Activated gamma-delta T cell treated with anti-CD3 and anti-CD28 coated beads, Interleukin-2, amount 50 U/mL, for 16 hours (primary cell): ENCODE measurements around the gene NTN1.

Experiments
- DNase-seq: peaks from one replicate; pipeline ENCODE4 v3.0.0-alpha.2; 2020; ENCODE audit warnings: low read depth

NTN1 gene

DNA sequence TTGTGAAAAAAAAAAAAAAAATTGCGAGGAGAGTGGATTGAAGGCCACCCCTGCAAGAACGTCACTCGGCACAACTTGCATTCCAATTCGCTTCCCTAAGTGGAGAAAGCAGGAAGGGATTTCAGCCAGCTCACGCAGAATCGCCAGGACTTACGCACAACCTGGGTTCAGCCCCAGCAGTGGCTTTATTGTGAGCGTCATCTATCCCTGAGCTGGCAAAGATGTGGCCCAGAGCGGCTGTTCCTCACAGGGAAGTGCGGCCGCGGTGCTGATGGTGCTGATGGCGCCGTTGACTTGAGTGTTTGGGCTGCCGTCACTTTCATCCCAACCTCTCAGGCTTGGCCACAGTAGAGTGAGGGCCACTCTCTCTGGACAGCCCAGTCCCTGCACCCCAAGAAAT, 197.6 kb downstream of the NTN1 start:
- no peak for DNase-seq

DNA sequence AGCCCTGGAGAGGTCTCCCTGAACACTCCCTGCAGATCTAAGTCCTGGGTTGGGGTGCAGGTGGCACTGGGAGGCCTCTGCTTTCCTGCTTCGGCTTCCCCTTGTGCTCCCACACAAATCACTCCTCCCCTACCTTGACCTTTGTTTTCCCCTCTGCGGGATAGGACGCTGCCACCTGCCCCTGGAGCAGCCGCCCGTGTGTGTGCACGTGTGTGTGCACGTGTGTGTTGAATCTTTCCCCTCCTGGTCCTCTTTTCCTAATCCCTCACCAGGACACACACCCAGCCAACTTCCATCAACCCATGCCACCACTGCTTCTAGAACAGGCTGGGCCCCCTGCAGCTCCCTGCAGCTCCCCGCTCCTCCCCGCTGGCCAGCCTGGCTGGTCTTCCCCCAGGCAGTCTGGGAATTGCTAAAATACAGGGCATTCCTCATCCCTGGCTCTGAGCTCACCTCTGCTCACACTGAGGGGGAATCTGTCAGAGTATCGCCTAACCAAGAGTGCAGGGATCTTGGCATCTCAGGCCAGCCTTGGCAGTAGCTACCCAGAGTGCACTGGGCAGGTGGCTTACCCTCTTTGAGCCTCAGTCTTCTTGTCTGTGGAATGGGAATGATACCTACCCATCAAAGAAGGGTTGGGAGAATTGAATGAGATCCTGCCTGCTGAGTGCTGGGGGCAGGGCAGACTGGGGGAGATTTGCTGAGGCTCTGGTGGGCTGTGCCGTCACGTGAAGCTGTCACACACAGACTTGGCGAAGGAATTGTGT, 198.5 kb downstream of the NTN1 start:
- DNase-seq = no peak

DNA sequence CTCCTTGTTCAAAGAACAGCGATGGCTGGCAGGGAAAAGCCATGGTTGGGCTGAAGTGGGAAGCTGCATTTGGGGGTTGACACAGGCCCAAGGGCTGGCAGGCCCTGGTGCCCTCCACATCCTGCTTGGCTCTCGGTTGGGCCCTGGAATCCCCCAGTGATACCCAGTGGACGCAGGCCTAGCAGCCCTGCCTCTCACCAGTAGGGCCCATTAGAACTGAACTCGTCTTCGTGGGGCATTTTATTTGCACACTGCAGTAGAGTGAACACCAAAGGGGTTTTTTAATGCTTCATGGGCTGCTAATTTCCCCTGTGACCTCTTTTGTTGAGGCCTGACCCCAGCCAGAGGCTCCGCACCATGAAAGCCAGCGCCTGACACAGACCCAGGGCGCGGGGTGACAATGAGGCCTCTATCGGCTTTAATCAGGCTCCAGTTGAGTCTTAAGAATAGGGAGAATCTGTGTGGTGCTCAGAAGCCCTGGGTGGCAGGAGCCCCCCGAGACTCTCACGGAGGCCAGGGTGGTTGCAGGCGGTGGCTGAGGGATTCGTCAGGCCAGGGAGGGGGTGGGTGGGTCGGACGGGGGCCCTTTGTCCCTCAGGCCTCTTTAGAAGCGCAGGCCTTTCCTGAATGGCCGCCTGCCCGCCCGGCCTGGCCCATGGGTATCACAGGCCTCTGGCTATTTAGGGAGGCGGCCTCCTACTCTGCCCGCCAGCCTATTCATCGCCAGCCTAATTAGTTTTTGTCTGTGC, 199.3 kb downstream of the NTN1 start:
- DNase-seq = no peak

DNA sequence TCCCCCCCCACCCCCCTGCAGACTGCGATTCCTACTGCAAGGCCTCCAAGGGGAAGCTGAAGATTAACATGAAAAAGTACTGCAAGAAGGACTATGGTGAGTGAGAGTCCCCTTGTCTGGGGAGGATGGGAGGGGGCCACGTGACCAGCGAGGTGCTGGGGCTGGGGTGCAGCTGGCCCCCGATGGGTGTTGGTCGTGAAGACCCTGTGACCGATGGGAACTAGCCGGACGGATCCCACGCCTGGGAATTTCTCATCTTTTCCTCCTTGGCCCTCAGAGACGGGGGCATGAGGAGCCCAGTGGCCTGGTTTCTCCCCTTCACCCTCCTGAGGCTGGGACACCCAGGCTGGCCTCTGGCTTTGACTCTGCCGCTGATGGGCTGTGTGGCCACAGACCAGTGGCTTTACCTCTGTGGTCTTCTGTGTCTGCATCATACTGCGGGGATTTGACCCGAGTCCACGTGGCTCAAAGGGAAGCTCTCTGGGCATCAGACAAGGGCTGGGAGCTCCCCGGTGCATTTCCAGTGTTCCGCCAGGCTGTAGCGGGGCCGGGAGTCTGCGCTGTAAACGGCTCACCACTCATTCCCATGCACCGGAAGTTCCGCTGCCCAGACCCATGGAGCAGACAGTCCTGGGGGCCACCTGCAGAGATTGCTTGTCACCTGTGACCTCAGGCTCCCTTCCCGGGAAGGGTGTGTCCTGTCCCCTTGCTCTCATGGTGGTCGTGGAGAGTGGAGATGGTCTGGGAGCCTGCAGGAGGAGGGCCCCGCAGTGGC, 200.0 kb downstream of the NTN1 start:
- no peak for DNase-seq

DNA sequence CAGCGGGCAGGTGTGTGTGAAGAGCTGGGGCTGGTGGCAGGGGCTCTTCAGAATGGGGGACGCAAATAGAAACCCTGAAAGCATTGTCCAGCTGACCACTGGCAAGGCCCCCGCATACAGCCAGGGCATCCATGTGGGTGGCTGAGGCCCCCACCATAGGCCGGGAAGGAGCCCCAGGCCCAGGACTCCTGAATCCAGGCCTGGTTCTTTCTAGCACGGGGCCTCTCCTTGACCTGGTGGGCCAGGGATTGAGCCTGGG, 200.5 kb downstream of the NTN1 start:
- no peak for DNase-seq

DNA sequence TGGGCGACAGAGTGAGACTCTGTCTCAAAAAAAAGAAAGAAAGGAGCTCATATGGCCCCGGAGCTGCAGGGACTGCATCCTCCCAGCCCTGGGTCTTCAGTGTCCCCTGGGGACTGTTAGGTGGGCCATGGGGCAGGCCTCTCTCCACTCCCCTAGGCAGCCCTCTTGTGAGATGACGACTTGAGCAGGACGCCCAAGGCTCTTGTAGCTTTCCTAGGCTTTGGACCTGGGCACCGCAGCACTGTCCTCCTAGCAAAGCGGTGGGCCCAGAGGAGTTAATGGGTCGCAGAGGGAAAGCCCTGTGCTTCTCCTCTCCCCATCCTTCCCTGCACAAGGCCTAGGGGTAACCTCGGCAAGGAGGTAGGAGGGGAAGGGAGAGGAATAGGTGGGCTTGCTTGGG, 202.2 kb downstream of the NTN1 start:
- no peak for DNase-seq

DNA sequence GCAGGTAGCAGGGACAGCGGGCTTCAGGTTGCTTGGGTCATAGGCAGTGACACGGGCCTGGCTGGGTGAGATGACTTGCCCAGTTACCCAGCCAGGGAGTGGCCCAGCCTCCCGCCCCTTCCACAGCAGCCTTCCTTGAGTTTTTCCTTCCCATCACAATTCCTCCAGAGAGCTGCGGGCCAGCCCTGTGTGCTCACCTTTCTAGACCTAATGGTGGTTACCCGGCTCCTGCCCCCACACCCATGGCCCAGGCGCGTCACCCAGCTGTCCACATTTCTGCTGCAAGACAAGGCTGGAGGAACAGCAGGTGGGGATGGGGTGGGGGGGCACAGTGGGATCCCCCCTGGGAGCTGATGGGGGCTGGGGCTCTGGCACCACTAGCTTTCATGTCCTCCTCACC, 203.2 kb downstream of the NTN1 start:
- no peak for DNase-seq

DNA sequence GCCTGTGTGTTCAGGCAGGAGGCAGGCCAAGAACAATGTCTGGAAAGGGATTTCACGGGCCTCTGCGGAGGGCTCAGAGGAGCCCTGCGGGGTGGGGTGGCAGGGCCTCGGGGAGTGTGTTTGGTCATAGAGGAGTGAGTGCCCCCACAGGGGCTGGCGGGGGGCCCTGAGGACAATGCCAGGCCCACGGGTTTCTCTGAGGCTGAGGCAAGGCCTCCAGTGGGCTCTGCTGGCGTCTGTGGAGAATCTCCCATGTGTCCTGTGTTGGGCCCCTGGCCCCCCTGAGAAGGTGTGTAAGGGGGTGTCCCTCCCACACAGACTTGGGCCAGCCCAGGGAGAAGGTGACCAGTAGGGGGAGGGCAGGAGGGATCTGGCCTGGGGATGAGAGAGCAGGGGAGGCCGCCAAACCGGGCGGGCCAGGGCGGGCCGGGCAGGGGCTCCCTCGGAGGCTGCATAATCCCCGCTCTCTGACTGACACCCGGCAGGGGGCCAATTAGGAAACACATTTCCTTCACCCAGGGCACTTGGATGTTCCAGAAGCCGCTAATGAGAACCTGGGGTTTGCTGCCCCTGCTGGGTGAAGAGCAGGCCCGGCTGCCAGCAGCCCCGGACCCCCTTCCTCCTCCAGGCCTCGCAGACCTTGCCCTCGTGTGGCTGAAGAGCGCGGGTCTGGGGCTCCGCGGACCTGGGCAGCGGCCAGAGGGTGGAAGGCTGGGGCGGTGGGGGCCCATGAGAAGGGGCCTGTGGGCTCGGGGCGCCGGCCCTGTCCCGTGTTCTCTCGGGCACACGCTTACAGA, 204.2 kb downstream of the NTN1 start:
- no peak for DNase-seq

DNA sequence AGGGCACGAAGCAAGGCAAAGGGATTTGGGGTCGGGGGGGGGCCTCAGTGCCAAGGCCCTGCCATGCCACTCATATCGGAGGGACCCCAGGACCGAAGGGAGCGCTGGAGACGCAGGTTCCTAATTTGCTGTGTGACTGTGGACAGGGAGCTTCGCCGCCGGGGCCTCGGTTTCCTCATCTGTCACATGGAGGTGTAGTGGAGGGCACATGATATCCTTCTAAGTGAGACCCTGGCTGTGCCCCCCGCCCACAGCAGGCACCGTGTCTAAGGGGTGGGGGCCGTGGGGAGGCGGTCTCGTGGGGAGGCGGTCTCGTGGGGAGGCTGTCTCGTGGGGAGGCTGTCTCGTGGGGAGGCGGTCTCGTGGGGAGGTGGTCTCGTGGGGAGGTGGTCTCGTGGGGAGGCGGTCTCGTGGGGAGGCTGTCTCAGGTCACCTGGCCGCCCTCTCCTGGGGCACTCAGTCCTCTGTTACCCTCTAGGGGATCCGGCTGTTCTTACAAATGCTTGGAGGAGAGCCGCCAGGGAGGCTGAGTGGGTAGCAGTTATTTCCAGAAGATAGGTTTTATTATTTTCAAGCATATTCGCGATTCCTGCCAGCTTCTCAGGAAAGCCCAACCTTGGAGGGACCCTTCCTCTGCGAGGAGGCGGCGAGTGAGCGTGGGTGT, 205.0 kb downstream of the NTN1 start:
- DNase-seq = no peak

DNA sequence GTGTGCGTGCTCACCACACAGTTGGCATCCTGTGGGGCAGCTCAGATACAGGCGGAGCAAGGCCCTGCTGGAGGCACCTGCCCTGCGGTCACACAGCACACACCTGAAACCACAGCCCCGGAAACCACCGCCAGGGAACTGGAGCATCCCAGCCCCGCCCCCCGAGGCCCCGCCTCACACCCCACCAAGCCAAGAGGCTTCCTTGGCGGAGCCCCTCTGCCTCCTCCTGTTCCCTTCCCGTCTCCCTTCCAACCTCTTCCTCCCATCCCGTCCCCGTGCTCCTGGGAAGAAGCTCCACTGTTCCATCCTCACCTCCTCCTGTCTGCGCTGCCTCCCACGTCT, 205.5 kb downstream of the NTN1 start:
- no peak for DNase-seq

DNA sequence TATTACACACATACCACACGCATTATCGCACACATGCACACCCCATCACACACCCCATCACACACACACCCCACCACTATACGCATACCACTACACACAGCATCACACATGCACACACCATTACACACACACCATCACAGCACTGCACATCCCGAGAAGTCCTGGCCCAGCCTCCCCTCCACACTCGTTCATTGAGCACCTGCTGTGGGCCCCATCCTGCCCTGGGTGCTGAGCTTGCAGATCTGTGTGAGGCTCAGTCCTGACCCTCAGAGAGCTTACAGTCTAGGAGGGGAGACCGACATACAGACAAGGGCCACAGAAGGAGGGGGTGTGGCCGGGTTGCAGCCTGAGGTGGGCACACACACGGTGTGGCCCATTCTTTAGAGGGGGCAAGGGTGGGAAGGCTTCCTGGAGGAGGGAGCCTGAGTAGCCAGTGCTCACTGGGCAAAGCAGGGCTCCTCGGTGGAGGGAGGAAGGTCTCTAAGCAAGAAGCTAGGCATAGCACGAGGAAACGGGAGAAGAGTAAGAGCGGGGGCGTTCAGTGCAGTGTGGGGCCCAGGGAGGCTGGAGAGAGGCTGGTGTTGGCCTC, 206.6 kb downstream of the NTN1 start:
- DNase-seq = no peak

DNA sequence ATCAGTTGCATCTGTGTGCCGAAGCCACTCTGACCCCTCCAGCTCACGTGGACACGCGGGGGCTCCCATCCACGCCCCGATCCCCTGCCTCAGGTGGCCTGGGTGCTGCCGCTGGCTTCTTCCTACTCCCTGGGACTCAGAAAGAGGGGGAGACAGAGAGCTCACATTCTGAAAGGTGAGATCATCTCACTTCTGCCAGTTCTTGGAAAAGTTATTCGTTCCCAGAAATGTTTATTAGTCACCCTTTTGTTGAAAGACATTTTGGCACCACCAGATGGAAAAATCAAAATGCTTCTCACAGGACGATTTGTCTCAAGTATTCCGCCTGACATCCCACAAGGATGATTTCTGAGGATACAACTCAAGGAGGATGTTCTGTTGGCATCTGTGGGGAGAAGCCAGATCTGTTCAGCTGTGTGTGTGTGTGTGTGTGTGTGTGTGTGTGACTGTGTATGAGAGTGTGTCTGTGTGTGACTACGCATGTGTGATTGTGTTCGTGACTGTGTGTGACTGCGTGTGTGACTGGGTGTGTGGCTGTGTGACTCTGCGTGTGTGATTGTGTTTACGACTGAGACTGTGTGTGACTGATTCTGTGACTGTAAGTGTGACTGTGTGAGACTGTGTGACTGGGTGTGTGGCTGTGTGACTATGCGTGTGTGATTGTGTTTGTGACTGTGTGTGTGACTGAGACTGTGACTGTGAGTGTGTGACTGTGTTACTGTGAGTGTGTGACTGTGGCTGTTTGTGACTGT, 207.3 kb downstream of the NTN1 start:
- no peak for DNase-seq

DNA sequence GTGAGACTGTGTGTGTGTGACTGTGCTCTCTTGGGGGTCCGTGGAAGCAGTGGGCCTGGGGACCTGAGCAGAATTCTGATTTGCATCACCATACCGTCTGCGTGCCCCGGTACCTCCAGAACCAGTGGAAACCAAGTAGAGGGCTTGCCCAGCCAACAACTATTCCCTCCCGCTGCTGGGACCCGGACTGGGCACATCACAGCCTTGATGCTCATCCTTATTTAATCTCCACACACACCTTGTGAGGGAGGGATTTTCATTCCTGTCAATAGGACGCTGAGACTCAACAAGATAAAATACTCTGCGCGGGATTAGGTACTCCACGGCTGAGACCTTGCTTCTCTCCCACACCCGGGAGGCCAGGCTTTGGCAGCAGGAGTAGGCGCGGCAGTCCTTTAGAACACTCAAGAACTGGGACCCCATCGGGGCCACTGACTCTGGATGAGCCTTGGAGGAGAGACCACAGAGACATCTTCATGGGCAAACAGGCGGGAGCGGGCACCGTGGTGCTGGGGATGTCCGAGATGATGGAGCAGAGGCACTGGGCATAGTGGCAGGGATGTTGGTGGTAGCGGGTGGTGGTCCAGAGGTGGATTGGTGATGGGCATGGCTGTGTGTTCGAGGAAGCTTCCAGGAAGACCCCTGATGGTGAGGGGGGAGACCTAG, 208.0 kb downstream of the NTN1 start:
- no peak for DNase-seq

DNA sequence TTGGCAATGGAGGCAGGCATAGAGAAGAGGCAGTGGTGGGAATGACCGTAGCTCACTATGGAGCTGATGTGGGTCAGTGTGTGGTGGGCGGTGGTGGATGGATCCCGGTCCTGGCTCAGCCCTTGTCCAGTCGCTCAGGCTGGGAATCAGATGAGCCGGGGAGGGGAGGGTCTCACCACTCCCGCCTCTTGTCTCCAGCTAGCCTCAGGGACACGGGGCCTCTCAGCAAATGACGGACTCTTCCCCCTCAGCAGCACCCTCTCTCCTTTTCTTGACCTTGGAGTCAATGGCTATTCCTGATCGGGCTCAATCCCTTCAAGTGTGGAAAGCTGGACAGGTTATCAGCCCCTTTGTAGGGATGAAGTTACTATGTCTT, 208.5 kb downstream of the NTN1 start:
- no peak for DNase-seq

DNA sequence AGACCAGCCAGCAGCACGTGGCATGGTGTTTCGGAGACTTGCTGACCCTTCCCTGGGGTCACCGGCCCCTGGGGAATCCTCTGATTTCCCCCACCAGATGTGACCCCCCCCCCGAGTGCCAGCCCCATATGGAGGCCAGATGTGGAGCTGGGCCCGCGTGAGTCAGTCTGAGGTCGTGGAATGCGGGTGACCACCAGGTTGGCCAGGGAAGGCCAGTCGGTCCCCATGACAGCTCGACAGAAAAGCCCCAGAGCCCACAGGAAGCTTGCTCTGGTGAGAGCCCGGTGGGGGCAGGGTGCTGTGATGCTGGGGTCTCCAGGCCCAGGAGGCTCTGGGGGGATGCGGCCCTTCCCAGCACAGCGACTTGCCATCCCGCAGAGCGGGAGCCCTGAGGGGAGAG, 209.0 kb downstream of the NTN1 start:
- no peak for DNase-seq

DNA sequence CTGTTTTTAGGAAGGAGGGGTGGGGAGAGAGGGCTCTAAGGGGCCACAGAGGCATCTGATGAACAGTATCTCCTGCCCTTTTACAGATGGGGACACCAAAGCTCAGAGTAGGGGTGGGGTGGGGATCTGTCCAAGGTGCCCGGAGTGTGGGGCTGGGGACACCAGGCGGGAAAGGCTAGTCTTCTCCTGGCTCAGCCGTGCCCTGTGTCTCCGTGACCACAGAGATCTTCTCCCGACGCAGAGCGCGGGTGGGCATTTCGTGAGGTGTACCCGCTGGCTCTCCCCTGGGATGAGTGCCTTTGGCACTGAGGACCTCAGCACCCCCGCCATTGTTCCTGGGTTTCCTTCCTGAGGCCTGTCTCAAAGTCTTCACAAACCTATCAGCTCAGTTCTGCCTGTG, 209.6 kb downstream of the NTN1 start:
- DNase-seq = no peak

DNA sequence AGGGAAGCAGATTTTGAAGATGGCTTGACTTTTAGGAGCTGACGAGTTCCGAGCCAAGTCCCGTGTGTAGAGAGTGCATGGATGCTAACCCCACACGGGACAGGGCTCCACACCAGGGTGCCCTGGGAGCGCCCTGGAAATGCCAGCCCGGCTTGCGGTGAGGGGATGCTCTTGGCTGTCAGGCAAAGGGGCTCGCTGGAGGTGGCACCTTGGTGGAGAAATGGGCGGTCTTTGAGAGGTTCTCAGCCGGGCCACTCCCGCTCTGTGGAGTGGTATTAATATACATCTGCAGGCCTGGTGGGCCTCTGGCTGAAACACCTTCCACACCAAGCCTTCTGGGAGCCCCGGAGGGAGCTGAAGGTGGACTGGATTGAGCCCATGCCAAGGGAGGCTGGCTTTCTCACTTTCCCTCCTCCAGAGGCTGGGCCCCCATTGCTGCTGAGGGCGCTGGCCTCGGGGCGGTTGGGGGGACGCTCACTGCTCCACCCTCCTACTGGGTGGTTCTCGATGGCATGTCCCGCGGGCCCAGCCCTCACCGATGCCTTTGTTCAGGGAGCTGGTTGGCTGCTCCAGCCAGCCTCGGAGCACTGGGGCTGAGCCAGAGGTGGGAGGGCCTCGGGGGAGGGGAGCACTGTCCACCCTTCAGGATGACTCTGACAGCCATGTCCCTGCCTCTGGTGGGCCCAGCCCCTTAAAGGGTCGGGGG, 210.3 kb downstream of the NTN1 start:
- no peak for DNase-seq

DNA sequence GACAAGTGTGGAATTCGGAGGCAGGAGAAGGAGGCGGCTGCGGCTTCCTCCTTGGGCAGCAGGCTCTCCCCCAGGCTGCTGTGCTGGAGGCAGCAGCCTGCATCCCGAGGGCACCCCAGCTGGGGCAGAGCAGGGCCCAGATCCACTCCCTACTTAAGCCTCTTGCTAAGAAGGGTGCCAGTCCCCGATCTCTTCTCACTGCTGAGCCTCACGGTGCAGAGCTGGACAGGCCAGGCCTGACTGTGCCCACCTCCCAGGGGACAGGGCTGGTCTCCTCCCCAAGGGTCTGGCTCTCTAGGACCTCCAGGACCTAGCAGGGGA, 210.8 kb downstream of the NTN1 start:
- DNase-seq = no peak

DNA sequence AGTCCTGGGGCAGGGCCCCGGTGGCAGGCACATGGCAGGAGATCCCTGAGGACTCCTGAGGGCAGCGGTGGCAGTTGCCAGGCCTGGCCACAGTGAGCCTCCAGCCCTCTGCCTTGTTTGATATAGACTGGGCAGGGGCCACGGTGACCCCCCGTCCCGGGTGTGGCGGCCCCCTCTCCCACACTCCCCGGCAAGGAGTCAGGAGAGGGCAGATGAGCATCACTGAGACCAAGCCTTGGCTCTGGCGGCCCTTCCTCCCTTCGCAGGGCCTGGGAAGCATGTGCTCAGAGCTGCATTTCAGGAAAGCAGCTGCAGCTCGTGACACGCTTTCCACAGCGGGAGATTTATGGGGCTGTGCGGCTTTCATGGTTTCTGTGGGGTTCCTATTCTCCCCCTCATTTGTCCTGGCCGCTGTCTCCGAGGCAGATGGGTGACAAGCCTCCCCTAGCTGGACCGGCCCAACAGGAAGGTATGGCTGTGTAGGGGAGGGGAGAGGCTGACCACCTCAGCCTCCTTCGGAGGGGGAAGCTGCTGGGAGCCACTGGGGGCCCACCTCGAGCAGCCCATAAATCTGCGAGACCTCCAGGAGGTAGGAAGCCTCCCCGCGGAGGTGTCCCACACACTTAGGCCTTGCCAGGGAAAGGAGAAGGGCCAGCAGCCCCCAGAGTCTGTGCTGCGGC, 211.4 kb downstream of the NTN1 start:
- DNase-seq = no peak

DNA sequence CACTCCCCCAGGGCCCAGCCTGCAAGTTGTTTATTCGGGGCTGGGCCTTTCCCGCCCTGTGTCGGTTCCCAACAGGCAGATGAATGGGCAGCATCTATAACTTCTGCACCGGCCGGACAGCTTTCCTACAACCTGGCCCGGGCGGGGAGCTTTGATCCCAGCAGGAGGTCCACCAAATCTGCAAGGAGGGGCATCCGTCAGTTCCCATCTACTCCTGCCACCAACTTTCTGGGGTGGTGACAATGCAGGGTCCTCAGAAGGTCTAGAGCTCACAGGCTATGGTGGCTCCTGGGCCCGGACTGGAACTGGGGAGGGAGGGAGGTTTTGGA, 211.9 kb downstream of the NTN1 start:
- no peak for DNase-seq
